AG09309 (cell line): ENCODE data around the gene FBXO30.

ENCODE experiments used
- DNase-seq: peaks from one replicate; pipeline ENCODE4 v3.0.0-alpha.2; 2010; ENCODE audit warnings: low read depth
- H3K4me3 ChIP-seq: 2 replicates; pipeline ENCODE4 v1.5.1; 2011; ENCODE audit warnings: mild to moderate bottlenecking, low read depth, low read length, moderate library complexity; ENCODE audit not compliant: control insufficient read depth
- TF ChIP-seq, protein P1 (sequence below): IDR thresholded peaks from 2 replicates; pipeline ENCODE4 v1.5.1; 2011; ENCODE audit warnings: mild to moderate bottlenecking, low read depth, low read length, inconsistent platforms; ENCODE audit not compliant: insufficient read depth, control insufficient read depth; ENCODE audit errors: missing control alignments

Gene FBXO30

DNA sequence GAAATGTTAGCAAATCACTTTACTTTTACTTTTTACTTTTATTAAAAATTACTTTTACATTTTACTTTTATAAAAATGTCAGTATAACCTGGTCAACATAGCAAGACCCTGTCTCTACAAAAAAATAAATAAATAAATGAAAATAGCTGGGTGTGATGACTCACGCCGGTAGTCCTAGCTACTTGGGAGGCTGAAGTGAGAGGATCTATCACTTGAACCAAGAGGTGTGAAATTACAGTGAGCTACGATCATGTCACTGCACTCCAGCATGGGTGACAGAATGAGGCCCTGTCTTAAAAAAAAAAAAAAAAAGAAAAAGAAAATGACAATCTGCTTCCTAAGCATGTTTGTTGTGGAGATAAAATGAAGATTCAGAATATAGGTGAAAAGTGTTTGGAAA is 31.0 kb upstream of the FBXO30 start:
- TF ChIP-seq, protein P1, sequence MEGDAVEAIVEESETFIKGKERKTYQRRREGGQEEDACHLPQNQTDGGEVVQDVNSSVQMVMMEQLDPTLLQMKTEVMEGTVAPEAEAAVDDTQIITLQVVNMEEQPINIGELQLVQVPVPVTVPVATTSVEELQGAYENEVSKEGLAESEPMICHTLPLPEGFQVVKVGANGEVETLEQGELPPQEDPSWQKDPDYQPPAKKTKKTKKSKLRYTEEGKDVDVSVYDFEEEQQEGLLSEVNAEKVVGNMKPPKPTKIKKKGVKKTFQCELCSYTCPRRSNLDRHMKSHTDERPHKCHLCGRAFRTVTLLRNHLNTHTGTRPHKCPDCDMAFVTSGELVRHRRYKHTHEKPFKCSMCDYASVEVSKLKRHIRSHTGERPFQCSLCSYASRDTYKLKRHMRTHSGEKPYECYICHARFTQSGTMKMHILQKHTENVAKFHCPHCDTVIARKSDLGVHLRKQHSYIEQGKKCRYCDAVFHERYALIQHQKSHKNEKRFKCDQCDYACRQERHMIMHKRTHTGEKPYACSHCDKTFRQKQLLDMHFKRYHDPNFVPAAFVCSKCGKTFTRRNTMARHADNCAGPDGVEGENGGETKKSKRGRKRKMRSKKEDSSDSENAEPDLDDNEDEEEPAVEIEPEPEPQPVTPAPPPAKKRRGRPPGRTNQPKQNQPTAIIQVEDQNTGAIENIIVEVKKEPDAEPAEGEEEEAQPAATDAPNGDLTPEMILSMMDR = no peak
- DNase-seq = no peak
- H3K4me3 ChIP-seq = no peak overlapping the region

GRCh38 chr6:145844933-145845540 is 30.4 kb upstream of the FBXO30 start:
- H3K4me3 ChIP-seq = no peak overlapping the region
- DNase-seq = no peak
- TF ChIP-seq, protein P1 = no peak

GRCh38 chr6:145842693-145843546 is 28.3 kb upstream of the FBXO30 start:
- H3K4me3 ChIP-seq = no peak overlapping the region
- TF ChIP-seq, protein P1 = no peak
- peak; percentile 13 for DNase-seq

- H3K4me3 ChIP-seq = no peak overlapping the region
- DNase-seq = no peak
- TF ChIP-seq, protein P1 = no peak
These were observed 27.1 kb upstream of the FBXO30 start for GRCh38 chr6:145841668-145842067.

DNA sequence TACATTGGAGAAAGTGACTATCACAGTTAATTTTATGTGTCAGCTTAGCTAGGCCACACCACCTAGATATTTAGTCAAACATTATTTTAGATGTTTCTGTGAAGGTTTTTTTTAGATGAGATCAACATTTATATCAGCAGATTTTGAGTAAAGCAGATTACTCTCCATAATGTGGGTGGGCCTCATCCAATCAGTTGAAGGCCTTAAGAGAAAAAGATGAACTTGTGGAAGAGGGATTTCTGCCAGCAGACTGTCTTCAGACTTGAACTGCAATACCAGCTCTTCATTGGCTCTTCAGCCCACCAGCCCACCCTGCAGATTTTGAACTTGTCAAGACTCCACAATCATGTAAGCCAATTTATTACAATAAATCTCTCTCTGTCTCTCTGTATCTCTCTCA is 25.1 kb upstream of the FBXO30 start:
- DNase-seq = no peak
- TF ChIP-seq, protein P1 = no peak
- no peak overlapping the region for H3K4me3 ChIP-seq

DNA sequence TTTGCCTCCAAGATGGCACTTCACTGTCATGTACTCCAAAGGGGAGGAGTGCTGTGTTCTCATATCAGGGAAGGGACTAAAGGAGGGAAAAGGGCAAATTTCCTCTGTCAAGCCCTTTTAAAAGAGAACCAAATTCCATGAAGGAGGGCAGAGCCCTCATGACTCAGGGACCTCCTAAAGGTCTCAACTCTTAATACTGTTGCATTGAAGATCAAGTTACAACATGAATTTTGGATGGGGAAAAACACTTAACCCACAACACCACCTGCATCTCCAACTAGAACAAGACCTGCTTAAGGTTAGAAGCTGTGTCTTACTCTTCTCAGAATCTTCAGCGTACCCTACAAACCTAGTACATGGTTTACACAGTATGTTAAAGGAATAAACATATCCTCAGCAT is 23.7 kb upstream of the FBXO30 start:
- TF ChIP-seq, protein P1 = no peak
- no peak overlapping the region for H3K4me3 ChIP-seq
- no peak for DNase-seq
